GM20000 (cell line): ENCODE data around the gene AMFR.

ENCODE experiments used
- DNase-seq: peaks from one replicate; pipeline ENCODE4 v3.0.0; 2012; ENCODE audit warnings: low spot score
- CTCF ChIP-seq: IDR thresholded peaks from 2 replicates; pipeline ENCODE4 v1.5.1; 2012; ENCODE audit warnings: mild to moderate bottlenecking, control low read depth; ENCODE audit errors: extremely low read depth, missing control alignments

Gene AMFR

DNA sequence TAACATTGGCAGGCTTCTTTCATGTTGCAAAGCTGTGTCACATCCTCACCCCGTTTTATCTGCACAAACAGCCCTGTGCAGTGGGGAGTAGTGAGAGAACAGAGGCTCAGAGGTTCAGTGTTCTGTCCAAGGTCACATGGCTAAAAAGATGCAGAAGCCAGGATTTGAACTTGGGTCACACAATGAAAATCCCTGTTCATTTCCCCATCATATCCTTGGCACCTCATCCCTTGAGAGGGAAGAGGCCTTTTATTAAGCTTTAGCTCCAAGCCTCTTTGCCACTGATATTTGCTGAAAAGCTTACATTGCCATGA is 106.6 kb downstream of the AMFR start:
- TF ChIP-seq CTCF, result no peak

DNA sequence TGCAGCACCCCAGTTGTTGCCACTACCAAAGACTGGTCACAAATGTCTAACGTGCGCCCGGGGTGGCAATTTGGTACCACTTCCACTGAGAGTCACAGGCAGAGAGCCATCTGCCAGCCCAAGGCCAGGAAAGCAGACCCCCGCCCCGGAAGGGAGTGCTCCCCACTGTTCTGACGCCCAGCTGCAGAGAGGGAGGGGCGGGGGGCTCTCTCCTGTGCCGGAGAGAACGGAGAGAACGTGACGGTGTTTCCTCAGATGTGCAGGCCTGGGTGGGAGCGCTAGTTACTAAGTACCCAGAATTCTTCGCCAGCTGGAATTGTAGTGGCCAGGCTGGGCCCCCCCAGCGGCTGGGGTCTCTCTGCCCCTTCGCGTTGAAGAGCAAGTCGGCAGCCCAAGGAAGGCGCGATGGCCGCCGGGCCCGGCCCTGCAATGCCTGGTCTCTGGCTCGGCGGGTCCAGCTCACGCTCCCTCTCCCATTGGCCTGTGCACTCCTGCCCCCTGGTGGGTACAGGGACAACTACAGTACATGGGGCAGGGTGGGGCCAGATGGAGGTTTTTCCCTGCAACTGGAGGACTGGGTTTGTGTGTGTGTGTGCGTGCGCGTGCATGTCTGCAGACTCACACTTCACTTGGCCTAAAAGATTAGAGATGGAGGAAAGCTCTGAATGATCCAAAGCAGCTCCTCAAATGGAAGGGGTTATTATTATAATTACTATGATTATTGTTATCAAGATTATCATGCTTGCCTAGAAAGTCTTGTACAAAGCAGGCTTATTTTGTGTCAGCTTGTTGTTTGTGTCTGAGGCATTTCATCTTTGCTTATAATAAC is 107.1 kb downstream of the AMFR start:
- peak; percentile 90 for DNase-seq
- peak; percentile 82 for TF ChIP-seq CTCF

More for the DNA sequence above, 106.6 kb downstream of the AMFR start:
- no peak for DNase-seq

- no peak for DNase-seq
- no peak for TF ChIP-seq CTCF
Observed at GRCh38 chr16:56316545-56316944, 108.8 kb downstream of the AMFR start.

DNA sequence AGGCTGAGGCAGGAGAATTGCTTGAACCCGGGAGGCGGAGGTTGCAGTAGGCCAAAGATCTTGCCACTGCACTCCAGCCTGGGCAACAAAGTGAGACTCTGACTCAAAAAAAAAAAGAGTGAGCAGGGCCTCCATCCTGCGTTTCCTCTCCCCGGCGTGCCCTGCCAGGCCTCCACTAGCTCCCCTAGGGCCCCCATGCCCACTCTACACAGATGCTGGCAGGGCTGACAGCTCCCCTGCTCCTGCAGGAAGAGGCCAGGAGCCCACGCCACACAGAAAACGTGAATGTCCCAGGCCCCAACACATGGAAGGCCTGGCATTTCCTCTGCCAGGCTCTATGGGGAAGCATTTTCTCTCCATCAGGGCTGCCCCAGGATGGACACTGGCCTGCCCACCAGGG is 109.4 kb downstream of the AMFR start:
- no peak for DNase-seq
- no peak for TF ChIP-seq CTCF

DNA sequence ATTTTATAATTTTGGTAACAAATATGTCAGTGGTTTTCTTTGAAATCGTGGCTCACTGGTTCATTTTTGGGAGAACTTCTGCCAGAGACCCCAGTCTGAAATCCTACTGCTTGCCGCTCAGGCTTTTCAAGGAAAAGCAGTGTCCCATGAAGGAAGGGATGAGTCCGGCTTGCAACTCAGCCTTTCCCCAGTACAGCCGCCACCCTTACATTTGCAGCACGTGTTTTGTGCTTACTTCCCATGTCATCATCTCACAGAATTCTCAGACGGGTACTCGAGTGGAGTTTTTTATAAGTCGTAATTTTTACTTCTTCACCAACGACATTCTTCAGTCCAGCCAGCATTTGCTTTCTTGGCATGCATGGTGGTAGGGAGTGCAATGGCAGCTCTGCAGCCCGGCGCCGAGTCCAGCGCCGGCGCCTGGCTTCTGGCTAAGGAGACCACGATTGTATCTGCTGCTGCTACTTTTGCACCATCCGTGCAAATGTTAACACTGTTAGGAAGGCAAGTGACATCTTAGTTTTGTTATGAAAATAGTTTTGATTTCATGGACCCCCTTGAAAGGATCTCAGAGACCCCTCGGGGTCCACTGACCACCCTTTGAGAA is 111.0 kb downstream of the AMFR start:
- TF ChIP-seq CTCF, result no peak
- DNase-seq, result no peak

GRCh38 chr16:56312556-56312955 is 112.8 kb downstream of the AMFR start:
- no peak for DNase-seq
- no peak for TF ChIP-seq CTCF

DNA sequence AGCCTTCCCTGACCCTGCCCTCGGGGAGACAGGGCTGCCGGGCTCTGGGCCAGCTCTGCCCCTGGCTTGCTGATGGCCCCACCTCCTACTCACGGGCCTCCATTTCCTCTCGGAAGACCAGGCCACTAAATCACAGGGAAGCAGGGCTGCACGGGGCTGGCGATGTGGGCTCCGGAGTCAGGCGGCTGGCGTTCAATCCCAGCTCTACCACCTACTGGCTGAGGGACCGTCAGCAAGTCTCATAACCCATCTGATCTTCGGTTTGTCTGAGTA is 113.4 kb downstream of the AMFR start:
- no peak for DNase-seq
- TF ChIP-seq CTCF, result no peak
